A549 treated with GW870086 at 1 μM for 4 hours (cell line): ENCODE measurements around the gene TET1. TPM values are rescaled to one million over a fixed set of nuclear protein-coding genes. Genes with fewer than 3 reads are reported as not detected.

ENCODE experiments used
- total RNA-seq: library from RNA; stranded (reverse); fragments of 200-300 nt; extraction: Qiagen RNA extraction; gene quantifications from 5 replicates; pipeline ENCODE4 v1.2.3, GENCODE V29; 2022; ENCODE audit warnings: low read depth

Gene TET1
- 0.27 to 0.72 TPM (median 0.58 TPM) in 5 replicates for total RNA-seq

GRCh38 chr10:68560186-68560942, at the start of gene TET1:
Gene TET1 (plus strand): TSS chr10:68560337. CDS start chr10:68572339, 12,002 bp downstream.

GRCh38 chr10:68720793-68721672, 160.9 kb downstream of the TET1 start, which contains the start of gene CCAR1:
Gene CCAR1 (plus strand): TSS chr10:68721239. CDS start chr10:68722505, 1,266 bp downstream.

Other genes with a start within 250 kb of the TET1 start
- 173 to 240 TPM (median 176 TPM) in 5 replicates for gene HNRNPH3, start 228.3 kb upstream of the TET1 start, total RNA-seq
- gene PBLD, start 227.4 kb upstream of the TET1 start, total RNA-seq: 1.9 to 4.7 TPM (median 3.0 TPM) in 5 replicates
- 6.5 to 10.4 TPM (median 9.5 TPM) in 5 replicates for gene RUFY2, start 153.1 kb upstream of the TET1 start, total RNA-seq
- 7.4 to 10.5 TPM (median 9.1 TPM) in 5 replicates for gene DNA2, start 88.4 kb upstream of the TET1 start, total RNA-seq
- 16.7 to 20.6 TPM (median 20.4 TPM) in 5 replicates for gene SLC25A16, start 32.8 kb upstream of the TET1 start, total RNA-seq
- gene CCAR1, start 160.9 kb downstream of the TET1 start, total RNA-seq: 54.7 to 63.7 TPM (median 61.3 TPM) in 5 replicates